Measurements from ENCODE around the gene TRAM2. TPM values are rescaled to one million over a fixed set of nuclear protein-coding genes. Genes with fewer than 3 reads are reported as not detected.

The TRAM2 gene
- total RNA-seq, 1 experiment from 2014 or later: 21.3 TPM

DNA sequence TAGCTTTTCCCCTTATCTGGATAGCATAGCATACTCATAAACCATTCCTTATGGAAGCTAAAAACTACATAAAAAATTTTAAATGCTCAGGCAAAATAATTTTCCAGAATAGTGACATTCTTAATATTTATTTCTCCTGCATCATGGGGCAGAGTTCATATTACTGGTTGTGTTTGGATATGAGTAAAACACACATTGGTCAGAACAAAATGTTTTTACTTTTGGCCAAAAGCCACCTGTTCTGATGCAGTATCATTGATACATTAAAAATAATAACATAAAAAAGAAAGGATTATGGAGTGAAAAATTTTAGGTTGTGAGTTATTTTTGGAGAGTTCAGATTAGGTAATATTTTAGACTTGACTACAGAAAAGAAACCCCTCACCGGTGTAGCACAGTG lies 33.6 kb downstream of the TRAM2 start (continued):
- no peak for TF ChIP-seq ELF1 (IDR thresholded peaks at IDR 0.05; ENCODE audit: borderline replicate concordance, low read depth)
- TF ChIP-seq, protein P1, sequence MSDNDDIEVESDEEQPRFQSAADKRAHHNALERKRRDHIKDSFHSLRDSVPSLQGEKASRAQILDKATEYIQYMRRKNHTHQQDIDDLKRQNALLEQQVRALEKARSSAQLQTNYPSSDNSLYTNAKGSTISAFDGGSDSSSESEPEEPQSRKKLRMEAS (IDR thresholded peaks at IDR 0.05): no peak
- no peak for TF ChIP-seq ZFX (IDR thresholded peaks at IDR 0.05)
- no peak for TF ChIP-seq SIN3A (IDR thresholded peaks at IDR 0.05; ENCODE audit: low read depth)
- TF ChIP-seq, protein P2, sequence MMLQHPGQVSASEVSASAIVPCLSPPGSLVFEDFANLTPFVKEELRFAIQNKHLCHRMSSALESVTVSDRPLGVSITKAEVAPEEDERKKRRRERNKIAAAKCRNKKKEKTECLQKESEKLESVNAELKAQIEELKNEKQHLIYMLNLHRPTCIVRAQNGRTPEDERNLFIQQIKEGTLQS (IDR thresholded peaks at IDR 0.05): no peak

DNA sequence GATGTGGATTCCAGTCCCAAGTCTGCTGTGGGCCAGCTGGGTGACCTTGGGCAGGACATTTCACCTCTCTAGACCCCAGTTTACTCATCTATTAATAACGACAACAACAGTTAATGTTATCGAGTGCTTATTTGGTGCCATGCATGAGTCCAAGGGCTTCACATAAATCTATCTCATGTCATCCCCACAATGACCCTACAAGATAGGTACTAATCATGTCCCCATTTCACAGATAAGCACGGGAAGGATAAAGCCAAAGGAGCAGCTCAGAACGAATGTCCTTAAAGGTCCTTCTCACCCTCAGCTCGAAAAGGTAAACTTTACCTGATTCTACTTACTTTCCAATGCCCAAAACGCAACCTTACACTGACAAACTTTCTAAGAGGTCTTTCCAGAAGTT lies 35.7 kb downstream of the TRAM2 start:
- RAD21 ChIA-PET (ENCODE audit: low non-redundant PET in 1 of 2, low total read pairs in 2 of 2, uncharacterized antibody in 2 of 2, unreplicated experiment in 2 of 2): no interaction called here
- no peak overlapping the region for H3K9ac ChIP-seq (ENCODE audit: low read length)
- DNase-seq (ENCODE audit: low read depth, low spot score) (no peak), ATAC-seq (no peak)
- H3K9me3 ChIP-seq (ENCODE audit: control insufficient read depth in 1 of 2, insufficient read depth in 1 of 2, low read depth in 1 of 2, low read length in 2 of 2): no peaks in the 10 kb centered on the region
- no peak overlapping the region for H3K4me3 ChIP-seq (replicated peaks in 1 of 2; ENCODE audit: low read depth in 1 of 2, low read length in 2 of 2)
- BruUV-seq (replicated peaks): no TSS peak
- no peaks in the 10 kb centered on the region for H3K36me3 ChIP-seq (ENCODE audit: control insufficient read depth in 1 of 2, insufficient read depth in 2 of 2, low read length in 2 of 2)
- intact Hi-C loops (cut with micrococcal nuclease): no loop called here
- peaks cover 38% of the 10 kb centered on the region for H3K79me2 ChIP-seq (ENCODE audit: insufficient read depth, low read length)
- H3K4me2 ChIP-seq (ENCODE audit: low read length): no peak overlapping the region
- CTCF ChIA-PET: no interaction called here
- POLR2A ChIA-PET: no interaction called here
- H2AFZ ChIP-seq (ENCODE audit: low read depth, low read length, poor library complexity, severe bottlenecking): no peak overlapping the region
- no peaks in the 10 kb centered on the region for H4K20me1 ChIP-seq (ENCODE audit: insufficient read depth)
- H3K27ac ChIP-seq (ENCODE audit: low read depth, low read length): no peak overlapping the region
- no peak for TF ChIP-seq EZH2phosphoT487 (IDR thresholded peaks at IDR 0.05; ENCODE audit: borderline replicate concordance)
- no peak for TF ChIP-seq ELF1 (IDR thresholded peaks at IDR 0.05; ENCODE audit: borderline replicate concordance, low read depth)
- TF ChIP-seq POLR2A (IDR thresholded peaks at IDR 0.05; ENCODE audit: borderline replicate concordance, extremely low read depth, insufficient read depth, insufficient read length): no peak
- TF ChIP-seq EZH2 (IDR thresholded peaks at IDR 0.05): no peak
- TF ChIP-seq, protein P1 (IDR thresholded peaks at IDR 0.05): no peak
- no peak for TF ChIP-seq CBX3 (IDR thresholded peaks at IDR 0.05; ENCODE audit: low read depth)
- no peak for TF ChIP-seq SP1 (IDR thresholded peaks at IDR 0.05; ENCODE audit: low read depth)
- TF ChIP-seq POLR2AphosphoS5 (IDR thresholded peaks at IDR 0.05; ENCODE audit: low read depth, low read length): no peak
- no peak for TF ChIP-seq CEBPB (IDR thresholded peaks at IDR 0.05; ENCODE audit: low read depth)
- TF ChIP-seq EGR1 (IDR thresholded peaks at IDR 0.05; ENCODE audit: low read depth): no peak
- TF ChIP-seq RAD21 (IDR thresholded peaks at IDR 0.05; ENCODE audit: low read depth): no peak
- no peaks in the 10 kb centered on the region for H3K27me3 ChIP-seq (ENCODE audit: insufficient read depth, low read length)
- no peaks in the 10 kb centered on the region for H3K9me2 ChIP-seq (ENCODE audit: insufficient read depth)
- peaks cover 7 to 36% of the 10 kb centered on the region in 2 experiments; a peak in 3 of 4 replicates for H3K4me1 ChIP-seq (ENCODE audit: control insufficient read depth in 1 of 2, insufficient read depth in 2 of 2, low read length in 2 of 2)
